GM21447 (cell line): ENCODE measurements around the gene C22orf39.

Source experiments
- ATAC-seq: cut with Tn5 transposase; IDR thresholded peaks from one replicate; pipeline ENCODE4 v1.9.1; 2021; ENCODE audit not compliant: unreplicated experiment

The C22orf39 gene

DNA sequence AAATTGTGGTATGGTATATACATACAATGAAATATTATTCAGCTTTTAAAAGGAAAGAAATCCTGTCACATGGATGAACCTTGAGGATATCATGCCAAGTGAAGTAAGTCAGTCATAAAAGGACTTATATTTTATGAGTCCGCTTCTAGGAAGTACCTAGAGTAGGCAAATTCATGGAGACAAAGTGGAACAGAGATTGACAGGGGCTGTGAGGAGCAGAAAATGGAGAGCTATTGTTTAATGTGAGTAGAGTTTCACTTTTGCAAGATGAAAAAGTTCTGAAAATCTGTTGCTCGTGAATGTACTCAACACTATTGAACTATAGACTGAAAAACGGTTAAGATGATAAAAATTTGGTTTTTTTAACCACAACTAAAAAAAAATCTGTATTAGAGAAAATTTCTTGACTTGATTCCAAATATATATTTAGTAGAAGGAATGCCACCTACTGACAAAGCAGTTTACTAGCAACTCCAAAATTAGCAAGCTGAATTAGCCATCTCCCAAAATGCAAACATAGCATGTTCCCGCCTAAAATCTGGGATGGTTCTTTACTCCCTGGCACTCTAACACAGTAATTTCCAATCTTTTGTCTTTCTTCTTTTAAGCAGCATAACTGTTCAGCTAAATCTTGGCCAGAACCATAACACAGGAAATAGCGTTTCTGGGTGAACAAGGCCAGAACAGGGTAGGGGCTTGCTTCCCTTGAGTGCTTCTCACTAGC, 30.0 kb upstream of the C22orf39 start:
- no peak for ATAC-seq

DNA sequence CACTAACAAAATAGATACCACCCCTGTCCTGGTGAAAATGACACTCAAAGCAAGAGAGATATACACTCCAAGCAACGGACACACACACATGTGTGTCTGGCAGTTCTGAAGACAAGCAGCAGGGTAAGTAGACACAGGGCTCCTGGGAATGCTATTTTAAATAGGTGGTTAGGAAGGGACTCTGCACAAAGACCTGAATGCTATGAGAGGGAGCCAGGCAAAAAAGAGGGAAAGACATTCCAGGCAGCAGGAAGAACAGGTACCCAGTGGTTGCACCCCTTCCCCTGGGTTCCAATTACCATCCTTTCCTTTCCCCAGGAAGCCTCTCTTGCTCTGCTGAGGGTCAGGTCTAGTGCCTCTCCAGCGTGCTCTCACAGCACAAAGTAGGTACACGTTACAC, 28.5 kb upstream of the C22orf39 start:
- ATAC-seq, result no peak

DNA sequence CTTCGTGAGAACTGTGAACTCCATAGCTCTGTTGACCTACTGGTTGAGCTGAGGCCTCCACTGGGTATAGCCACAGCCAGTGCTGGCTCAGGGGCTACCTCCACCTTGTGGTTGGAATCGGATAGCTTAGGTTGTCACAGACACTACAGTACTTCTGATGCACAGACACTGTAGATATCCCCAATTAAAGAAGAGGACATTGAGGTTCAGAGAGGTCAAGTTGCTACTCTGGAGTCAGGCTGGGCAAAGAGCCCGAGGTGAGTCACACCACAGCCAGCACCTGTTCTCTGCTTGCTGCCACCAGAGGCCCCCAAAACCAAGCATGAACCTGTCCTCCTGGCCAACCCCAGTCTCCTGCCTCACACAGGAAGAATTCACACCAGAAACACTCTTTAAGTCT, 26.1 kb upstream of the C22orf39 start:
- ATAC-seq, result no peak

DNA sequence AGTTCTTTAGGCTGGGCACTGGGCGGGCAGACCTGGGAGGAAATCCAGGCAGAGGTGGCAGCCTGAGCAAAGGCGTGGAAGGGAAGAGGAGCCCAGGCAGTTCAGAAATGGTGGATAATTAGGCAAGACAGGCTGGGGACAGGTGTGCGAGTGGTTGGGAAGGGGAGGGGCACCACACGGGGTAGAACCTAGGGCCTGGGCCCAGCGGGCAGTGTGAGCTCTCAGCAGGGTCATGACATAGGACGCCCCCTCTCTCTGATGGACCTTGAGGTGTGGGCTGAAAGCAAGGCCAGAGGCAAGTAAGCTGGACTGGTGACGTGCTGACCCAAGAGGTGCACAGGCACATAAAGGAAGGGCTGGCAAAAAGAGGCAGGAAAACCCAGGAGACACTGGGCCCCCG, 24.7 kb upstream of the C22orf39 start:
- no peak for ATAC-seq

DNA sequence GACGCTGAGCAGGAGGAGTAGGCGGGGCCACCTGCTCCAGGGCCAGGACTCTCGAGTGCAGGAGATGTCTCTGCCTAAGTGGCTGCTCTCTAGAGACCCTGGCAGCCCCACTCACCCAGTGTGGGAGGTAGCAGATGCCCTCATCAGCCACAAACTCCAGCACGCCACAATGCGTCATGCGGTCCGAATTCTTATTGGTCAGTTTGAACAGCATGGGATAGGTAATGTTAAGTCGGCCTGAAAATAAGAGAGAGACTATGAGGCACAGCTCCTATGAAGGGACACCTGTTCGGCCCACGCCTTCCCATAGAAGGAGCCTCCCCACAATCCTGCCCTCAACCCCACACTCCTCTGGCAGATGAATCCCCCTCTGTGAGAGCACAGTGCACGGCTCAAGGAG, 24.1 kb upstream of the C22orf39 start:
- no peak for ATAC-seq

DNA sequence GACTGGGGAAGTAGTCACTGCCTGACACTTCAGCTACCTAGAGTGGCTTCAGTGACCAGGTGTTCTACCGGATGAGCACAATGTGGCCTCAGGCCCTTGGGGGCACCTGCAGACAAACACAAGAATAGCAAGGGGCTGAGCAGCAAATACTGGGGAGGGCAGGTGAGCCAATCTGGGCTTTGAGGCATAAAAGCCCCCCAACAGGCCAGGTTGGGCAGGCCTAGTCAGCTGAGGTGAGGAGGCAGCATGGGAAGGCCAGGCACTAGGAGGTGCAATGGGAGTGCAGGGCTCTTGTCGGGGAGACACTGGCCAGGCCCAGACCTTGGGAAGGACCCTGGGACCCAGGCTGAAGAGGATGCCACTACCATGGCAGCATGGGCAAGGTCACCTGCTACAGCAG, 22.5 kb upstream of the C22orf39 start:
- no peak for ATAC-seq

DNA sequence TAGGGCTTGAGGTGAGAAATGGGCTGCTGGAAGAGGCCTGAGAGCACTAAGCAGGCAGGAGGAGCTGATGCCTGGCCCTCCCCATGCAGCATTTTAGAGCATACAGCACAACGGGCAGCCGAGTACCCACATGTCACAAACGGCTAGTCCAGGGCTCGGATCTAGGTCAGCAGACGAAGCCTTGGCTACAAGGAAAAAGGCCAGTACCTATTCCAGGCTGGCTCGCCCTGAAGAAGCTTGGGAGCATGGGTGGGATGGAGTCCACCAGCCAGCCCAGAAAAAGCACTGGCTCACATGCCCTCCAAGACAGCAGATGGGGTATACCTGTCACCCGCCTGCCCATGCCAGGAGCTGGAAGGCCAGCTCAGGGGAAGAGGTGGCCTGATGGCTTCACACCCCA, 21.9 kb upstream of the C22orf39 start:
- no peak for ATAC-seq

DNA sequence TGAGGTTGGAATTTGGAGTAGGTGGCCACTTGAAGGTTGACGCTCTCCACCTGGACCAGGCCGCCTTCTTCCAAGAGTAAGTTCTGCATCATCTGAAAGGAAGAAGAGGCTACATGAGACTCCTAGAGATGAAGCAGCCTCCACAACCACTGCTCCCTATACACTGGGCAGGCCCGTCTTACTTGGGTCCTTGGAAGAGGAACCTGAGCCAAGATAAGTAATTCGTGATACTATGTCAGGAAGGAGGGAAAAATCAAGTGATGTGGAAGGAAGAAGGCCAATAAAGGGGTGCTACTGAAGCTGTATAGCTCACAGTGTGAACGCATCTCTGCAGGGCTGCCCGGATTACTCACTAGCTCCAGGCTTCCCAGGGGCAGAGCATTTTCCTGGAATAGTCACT, 20.4 kb upstream of the C22orf39 start:
- no peak for ATAC-seq

DNA sequence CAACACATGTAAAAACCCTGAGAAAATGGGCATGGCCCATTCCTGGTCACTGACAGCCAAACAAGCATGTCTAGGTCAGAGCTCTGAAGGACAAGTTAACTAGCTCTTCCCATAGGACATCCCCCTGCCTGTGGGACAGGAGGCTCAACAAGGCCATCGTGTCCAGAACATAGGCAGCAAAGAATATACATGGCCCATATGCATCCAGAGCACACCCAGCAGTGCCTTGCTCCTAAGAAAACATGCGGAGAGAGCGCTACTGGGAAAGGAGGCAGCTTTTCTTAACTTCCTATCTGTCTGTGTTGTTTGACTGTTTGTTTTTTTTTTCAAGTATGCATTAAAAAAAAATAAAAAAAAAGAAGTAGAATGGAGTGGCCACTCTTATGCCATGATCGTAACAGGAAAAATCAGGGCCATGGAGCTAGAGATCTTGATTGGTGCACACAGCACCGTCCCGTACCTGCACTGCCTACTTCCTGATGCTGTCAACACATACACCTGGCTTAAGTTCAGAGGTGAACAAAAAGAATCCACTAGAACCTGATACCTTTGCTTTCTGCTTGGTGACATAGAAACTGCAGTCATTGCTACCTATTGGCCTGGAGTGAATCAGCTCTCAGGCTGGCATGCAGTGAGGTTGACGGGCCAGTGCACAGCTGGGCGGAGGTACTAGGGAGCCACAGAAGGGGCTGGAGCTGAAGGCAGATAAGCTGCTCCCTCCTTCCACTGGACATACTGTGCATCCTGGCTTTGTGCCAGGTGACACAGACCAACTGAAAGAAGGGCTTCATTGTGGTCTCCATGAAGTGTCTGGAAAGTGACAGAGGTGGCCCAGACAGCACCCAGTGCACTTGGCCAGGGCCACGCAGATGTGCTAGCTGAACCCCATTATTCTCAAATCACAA, 19.6 kb upstream of the C22orf39 start:
- ATAC-seq, result no peak

DNA sequence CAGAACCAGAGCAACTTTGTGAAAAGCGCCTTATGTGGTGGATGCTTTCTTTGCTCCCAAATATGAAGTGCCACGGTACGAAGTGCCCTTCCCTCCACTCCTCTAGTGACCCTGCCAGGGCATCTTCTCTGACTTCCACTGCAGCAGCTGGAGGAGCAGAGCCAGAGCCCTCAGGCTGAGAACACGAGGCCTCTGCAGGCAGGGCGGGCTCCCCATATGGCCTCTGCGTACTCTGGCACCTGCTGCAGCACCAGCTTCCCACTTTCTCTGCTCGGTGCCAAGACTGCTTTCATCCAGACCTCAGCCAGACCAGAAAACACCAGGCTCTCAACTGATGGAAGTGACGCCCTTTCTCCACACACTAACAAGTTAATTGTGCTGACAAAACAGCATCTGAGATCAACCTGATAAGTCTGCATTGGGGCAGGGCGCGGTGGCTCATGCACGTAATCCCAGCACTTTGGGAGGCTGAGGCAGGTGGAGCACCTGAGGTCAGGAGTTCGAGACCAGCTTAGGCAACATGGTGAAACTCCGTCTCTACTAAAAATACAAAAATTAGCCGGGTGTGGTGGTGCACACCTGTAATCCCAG, 18.7 kb upstream of the C22orf39 start:
- ATAC-seq, result no peak

DNA sequence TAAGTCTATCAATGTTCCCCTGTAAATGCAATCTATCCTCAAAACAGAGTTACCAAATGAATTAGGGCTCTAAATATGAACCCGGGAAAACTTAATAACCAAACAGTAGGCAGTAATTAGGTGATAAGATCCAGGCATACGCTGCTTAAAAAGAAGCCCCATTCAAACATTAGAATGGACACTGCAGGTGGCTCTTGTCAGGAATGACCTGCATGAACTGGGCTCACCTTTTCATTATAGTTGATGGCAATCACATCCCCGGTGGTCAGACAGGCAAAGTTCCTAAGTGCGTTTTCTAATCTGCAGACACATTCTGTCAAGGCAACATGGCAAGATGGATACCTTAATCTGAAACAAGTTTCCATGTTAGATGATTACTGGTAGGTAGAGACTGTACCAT, 17.5 kb upstream of the C22orf39 start:
- no peak for ATAC-seq

DNA sequence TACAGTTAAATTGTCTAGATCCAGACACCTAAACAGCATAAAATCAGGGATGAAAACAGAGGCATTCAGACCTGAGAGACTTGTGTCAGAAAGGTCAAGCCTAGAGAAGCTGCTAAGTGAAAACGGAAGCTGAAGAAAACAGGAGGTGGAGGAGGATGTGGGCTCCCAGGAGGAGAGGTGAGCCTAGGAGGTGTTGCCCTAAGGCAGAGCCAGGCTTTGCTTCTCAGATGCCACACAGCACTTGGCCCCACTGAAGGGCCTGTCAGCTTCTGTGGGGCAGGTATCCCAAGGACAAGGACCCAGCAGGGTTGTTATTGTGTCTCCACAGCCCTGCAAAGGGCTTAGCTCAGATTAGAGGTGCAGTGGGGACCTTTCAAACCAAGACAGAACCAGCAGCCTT, 17.0 kb upstream of the C22orf39 start:
- no peak for ATAC-seq

DNA sequence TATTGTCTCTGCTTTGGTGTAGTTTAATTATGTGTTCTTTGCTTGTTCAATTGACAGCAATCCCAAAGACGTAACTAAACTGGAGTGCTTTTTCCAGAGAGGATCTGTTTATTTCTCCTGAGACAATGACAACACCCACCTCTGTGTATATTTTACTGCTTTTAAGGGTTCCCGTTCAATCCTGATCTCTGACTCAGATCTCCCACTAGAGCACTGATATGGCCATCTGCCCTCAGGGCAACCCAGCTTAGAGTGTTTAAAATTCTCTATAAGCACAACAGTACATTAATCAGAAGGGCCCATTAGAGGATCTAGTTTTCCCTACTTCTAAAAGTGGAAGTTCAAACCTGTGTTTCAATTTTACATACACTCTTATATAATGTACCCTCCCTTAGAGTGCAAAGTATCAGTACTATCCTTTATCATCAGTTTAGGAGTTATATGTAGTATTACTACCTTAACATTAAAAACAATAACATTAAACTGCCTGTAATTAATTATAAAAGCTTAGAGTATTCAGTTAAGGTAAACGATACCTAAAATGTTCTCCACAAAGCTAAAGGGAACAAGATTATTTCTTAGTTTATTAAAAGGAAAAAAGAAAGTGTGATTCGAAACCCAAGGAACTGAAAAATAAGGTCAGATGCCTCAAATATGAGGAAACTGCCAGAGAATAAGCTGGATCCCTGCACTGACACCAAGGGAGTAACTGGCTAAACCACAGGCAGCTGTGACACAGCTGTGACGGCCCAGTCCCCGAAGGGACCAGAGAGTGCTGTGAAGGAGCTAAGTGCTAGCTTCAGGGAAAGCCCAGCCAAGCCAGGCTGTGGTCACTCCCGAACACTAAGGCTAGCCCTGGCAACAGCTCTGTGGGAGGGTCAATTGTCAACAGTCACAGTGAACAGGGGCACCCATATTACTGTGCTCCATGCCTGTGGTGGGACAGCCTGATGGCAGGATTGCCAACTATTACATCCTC, 16.3 kb upstream of the C22orf39 start:
- no peak for ATAC-seq

DNA sequence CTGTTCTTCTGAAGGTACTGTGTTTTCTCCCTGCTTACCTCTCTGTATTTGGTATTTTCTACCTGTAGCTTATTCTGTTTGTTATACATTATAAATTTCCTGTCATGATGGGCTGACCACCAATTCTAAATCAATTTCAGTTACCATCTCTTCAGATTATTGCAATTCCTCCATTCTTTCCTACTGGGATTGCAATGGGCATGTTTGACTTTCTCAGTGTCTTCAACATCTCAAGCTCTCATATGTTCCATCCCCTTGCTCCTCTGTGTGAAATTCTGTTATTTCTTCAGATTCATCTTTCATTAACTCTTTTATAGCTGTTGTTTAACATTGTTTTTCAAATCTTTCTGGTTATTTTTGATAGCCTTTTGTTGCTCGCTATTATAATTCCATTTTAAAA, 15.5 kb upstream of the C22orf39 start:
- ATAC-seq, result no peak

DNA sequence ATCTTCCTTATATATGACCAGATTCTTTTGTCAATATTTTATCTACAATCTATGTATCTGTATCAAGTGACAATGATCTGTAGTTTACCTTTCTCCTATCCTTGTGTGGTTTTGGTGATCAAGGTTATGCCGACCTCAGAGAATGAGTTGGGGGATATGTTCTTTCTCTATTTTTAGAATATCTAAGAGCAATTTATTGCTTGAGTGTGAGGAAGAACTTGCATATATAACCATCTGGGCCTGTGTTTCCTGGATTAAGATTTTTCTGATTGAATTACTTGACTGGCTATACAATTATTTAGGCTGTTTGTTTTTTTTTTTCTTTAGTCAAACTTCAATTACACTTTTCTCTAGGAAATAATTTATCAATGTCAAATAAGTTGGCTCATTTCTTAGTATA, 14.0 kb upstream of the C22orf39 start:
- no peak for ATAC-seq

DNA sequence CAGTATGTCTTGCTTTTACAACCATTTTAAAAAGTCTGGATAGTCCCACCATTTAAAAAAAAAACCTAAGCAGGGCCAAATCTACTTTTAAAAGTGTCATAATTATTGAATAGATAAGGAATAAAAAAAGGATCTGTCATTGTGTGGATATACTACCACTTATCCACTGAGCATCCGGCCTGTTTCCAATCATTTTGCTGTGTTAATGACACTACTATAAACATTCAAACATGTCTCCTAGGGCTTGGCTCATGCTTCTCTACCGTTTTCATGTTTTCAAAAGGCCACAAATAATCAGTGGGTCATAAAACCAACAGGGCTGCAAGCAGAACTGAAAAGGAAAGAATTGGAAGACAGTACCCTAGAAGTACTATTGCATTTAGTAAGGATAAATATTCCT, 12.5 kb upstream of the C22orf39 start:
- no peak for ATAC-seq

DNA sequence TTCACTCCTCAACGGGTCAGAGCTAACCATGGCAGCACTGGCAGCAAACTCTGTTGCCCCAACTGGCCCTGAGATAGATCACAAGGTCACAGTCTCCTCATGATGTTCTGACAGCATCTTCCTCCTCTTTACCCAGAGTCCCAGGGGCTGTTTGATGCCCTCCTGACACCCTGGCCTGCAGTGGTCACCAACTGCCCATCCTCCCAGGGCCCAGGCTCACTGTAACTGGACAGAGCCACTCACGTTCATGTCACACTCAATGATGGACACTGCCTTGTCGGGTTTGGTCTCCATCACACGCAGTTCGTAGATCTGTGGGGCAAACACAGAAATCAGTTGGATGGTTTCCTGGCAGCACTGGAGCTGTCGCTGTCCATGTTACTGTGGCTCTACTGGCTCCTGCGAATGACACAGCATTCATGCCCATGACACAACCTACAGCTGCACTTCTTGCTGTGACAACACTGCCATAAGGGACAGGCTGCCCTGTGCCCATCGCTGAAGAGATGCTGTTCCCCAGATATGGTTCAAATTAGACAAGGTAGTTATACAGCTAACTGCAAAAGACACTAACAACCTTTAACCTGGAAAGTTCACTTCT, 10.4 kb upstream of the C22orf39 start:
- ATAC-seq, result no peak

DNA sequence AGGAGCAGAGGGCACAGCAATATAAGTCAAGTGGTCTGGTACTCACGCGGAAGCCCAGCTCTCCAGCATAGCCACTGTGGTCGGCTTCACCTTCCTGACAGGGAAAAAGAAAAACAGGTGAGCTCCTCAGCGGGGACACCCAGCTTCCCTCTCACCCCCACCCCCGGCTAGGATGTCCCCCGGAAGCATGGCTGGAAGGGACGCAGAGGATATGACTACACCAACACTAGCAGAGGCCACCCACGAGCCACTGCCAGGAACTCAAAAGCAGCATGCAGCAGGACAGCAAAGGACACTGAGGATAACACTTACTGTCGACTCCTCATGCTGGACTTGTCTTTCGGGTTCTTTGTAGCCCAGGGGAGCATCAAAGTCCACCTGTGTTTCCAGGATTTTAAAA, 9.0 kb upstream of the C22orf39 start:
- no peak for ATAC-seq

DNA sequence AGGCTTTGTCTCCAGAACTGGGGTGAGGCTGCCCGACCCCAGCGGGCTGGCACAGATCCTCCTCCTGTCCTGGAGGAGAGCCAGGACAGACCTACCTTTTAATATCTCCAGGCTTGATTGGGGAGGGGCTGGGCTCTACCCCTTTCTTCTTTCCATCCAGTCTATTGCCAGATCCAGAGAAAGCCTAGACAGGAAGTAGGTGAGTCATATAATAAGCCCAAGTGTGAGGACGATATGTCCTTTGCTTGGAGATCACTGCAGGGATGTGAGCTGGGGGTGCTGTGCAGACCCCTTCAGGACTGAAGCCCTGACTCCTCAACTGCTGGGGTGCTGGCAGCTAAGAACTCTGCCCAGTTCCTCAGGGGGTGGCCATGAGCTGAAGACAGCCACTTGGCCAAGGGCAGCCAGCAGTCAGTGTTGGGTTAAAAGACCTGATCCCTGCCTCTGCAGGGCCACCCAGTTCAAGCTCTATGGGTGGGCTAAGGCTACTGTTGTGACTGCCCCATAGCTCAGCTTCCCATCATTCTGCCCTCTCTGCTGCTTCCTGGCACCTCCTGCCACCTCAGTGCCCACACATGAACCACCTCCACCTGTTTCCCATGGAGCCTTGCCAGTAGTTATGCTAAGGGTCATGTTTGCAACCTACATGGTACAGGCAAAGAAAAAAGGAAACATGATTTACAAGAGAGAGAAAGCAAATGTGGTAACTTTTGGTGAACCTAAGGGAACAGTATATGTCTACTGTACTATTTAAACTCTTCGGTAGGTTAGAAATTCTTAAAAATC, 8.3 kb upstream of the C22orf39 start:
- ATAC-seq, result no peak

DNA sequence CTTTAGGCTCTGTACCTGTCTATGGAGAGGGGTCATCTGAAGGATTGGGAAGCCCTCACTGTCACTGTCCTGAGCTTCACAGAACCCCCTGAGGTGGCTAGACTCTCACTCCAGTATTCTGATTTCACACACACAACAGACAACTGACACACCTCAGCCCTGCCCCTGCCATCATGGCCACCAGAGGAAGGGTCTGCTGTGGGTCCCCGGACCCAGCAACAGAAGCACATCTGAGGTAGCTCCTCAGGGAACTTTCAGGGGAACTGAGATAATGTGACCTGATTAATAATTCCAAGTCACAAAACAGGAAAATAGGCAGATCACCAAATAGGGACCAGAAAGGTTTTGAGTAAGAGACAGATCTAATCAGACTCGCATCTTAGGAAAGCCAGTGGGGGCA, 7.5 kb upstream of the C22orf39 start:
- ATAC-seq, result no peak
